Motor neuron (in vitro differentiated cells): Measurements from ENCODE around the gene NPY4R2. TPM values are rescaled to one million over a fixed set of nuclear protein-coding genes. Genes with fewer than 3 reads are reported as not detected.
"Not testable (repeated sequence)": the region's sequence is repeated elsewhere in the genome, so short reads cannot be mapped to it uniquely, and the experiment has no call there.

Source experiments
- ATAC-seq, 8 experiments: fragments of 200-7000 bp; cut with Tn5 transposase; replicated peaks in 6 of 8; 2 replicates each; pipeline ENCODE4 v1.8.0; 2021; ENCODE audit warnings: mild to moderate bottlenecking in 8 of 8, moderate library complexity in 8 of 8
- H3K27ac ChIP-seq, 2 donors: fragments of 250-450 bp; sonication (Bioruptor Pico); 2 replicates each; pipeline ENCODE4 v1.9.0; 2021; ENCODE audit warnings: antibody characterized with exemption in 2 of 2, mild to moderate bottlenecking in 2 of 2, moderate library complexity in 1 of 2
- H3K4me1 ChIP-seq, 2 donors: fragments of 250-450 bp; sonication (Bioruptor Pico); replicated peaks in 1 of 2; 2 replicates each; pipeline ENCODE4 v1.6.1; 2021; ENCODE audit warnings: antibody characterized with exemption in 2 of 2, mild to moderate bottlenecking in 2 of 2, moderate library complexity in 1 of 2
- H3K4me3 ChIP-seq, 5 donors: fragments of 250-450 bp; sonication (Bioruptor Pico); 2 replicates each; pipeline ENCODE4 v1.9.0; 2021; ENCODE audit warnings: antibody characterized with exemption in 5 of 5, mild to moderate bottlenecking in 5 of 5, moderate library complexity in 4 of 5
- whole genome bisulfite sequencing, 10 experiments: fragments of 450-650 bp; shearing (Covaris generic); methylation state at CpG; one replicate each; pipeline ENCODE4 v1.0.0; 2022; 5-methylcytosine and 5-hydroxymethylcytosine counted together
- in situ Hi-C, 9 experiments: fragments of 400-800 bp; cut with MboI; loops; one replicate each; pipeline ENCODE4 v1.15.0; 2021; ENCODE audit warnings: low sequenced_read_pairs in 9 of 9, low pct_unique_long_range_greater_than_20kb in 2 of 9; ENCODE audit not compliant: unreplicated experiment in 9 of 9
- total RNA-seq, 8 experiments: library from RNA; unstranded; fragments of 300-600 nt; gene quantifications; 2 replicates each; pipeline versions ENCODE4 v1.2.3 to v1.2.4, GENCODE V29; 2022

NPY4R2 gene
- total RNA-seq, 8 experiments from 2014 or later, result 0.11 to 1.4 (median 0.21) TPM; not detected in 4

GRCh38 chr10:47942351-47943019 is 24.0 kb downstream of the NPY4R2 start:
- H3K27ac ChIP-seq, in situ Hi-C loops, H3K4me3 ChIP-seq, H3K4me1 ChIP-seq: not testable (repeated sequence)
- WGBS, 10 experiments, result no CpG with 5 or more reads among the region's 8 CpGs
- peak in 1 of 8 experiments; percentile 75 for ATAC-seq

GRCh38 chr10:47943328-47943727 is 24.9 kb downstream of the NPY4R2 start:
- H3K4me1 ChIP-seq, in situ Hi-C loops, H3K4me3 ChIP-seq, H3K27ac ChIP-seq: not testable (repeated sequence)
- ATAC-seq, result peak in 5 of 8 experiments; percentile 12 to 40 (median 19)
- WGBS, 10 experiments, result no CpG with 5 or more reads among the region's 4 CpGs

GRCh38 chr10:47947424-47947823 is 29.0 kb downstream of the NPY4R2 start:
- ATAC-seq, in situ Hi-C loops: not testable (repeated sequence)
- no CpG with 5 or more reads among the region's 1 CpG for WGBS, 10 experiments

GRCh38 chr10:47957158-47957557 is 38.7 kb downstream of the NPY4R2 start:
- H3K27ac ChIP-seq, in situ Hi-C loops, H3K4me1 ChIP-seq, H3K4me3 ChIP-seq, ATAC-seq: not testable (repeated sequence)
- 60 to 100% methylated on average over 1 to 2 of the region's 8 CpGs; no CpG with 5 or more reads in 8 of the 10 experiments for WGBS, 10 experiments

More at GRCh38 chr10:47947424-47947823, 29.0 kb downstream of the NPY4R2 start:
- not testable (repeated sequence) for H3K4me3 ChIP-seq, H3K4me1 ChIP-seq, H3K27ac ChIP-seq

- no CpG with 5 or more reads among the region's 5 CpGs for WGBS, 10 experiments
- in situ Hi-C loops, H3K4me3 ChIP-seq, H3K27ac ChIP-seq, H3K4me1 ChIP-seq: not testable (repeated sequence)
- peak in 1 of 8 experiments; percentile 16 for ATAC-seq
These were observed 41.2 kb downstream of the NPY4R2 start for GRCh38 chr10:47959677-47960076.

- ATAC-seq, in situ Hi-C loops, H3K4me3 ChIP-seq, H3K4me1 ChIP-seq, H3K27ac ChIP-seq: not testable (repeated sequence)
- no CpG with 5 or more reads among the region's 2 CpGs for WGBS, 10 experiments
These were observed 42.2 kb downstream of the NPY4R2 start for GRCh38 chr10:47960699-47961098.

- H3K4me3 ChIP-seq, in situ Hi-C loops, H3K27ac ChIP-seq, H3K4me1 ChIP-seq: not testable (repeated sequence)
- no CpG with 5 or more reads among the region's 5 CpGs for WGBS, 10 experiments
- peak in 5 of 8 experiments; percentile 33 to 59 (median 51) for ATAC-seq
These were observed 44.3 kb downstream of the NPY4R2 start for GRCh38 chr10:47962785-47963184.

- H3K4me1 ChIP-seq, H3K4me3 ChIP-seq, H3K27ac ChIP-seq, in situ Hi-C loops: not testable (repeated sequence)
- peak in 7 of 8 experiments; percentile 49 to 89 (median 75) for ATAC-seq
- WGBS, 10 experiments, result no CpG with 5 or more reads among the region's 14 CpGs
These were observed 46.0 kb downstream of the NPY4R2 start for GRCh38 chr10:47964280-47965063.

- H3K27ac ChIP-seq, in situ Hi-C loops, H3K4me3 ChIP-seq, ATAC-seq, H3K4me1 ChIP-seq: not testable (repeated sequence)
- WGBS, 10 experiments, result no CpG with 5 or more reads among the region's 6 CpGs
These were observed 50.5 kb downstream of the NPY4R2 start for GRCh38 chr10:47968988-47969387.

- H3K4me3 ChIP-seq, in situ Hi-C loops, H3K27ac ChIP-seq, H3K4me1 ChIP-seq: not testable (repeated sequence)
- WGBS, 10 experiments, result 29% methylated on average over 1 of the region's 3 CpGs; no CpG with 5 or more reads in 9 of the 10 experiments
- ATAC-seq, result peak in 3 of 8 experiments; percentile 32 to 83 (median 68)
These were observed 51.6 kb downstream of the NPY4R2 start for GRCh38 chr10:47970047-47970446.

GRCh38 chr10:47971598-47971997 is 53.1 kb downstream of the NPY4R2 start:
- in situ Hi-C loops, H3K4me1 ChIP-seq, H3K27ac ChIP-seq, H3K4me3 ChIP-seq, ATAC-seq: not testable (repeated sequence)
- no CpG with 5 or more reads among the region's 5 CpGs for WGBS, 10 experiments

GRCh38 chr10:47972077-47972476 is 53.6 kb downstream of the NPY4R2 start:
- in situ Hi-C loops, H3K4me3 ChIP-seq, H3K27ac ChIP-seq, H3K4me1 ChIP-seq, ATAC-seq: not testable (repeated sequence)
- no CpG with 5 or more reads among the region's 2 CpGs for WGBS, 10 experiments
